MM.1S (cell line): Measurements from ENCODE around the gene ANKRD6.

ENCODE experiments used
- CTCF ChIP-seq: fragments of 300-600 bp; sonication (generic); IDR thresholded peaks from 2 replicates; pipeline ENCODE4 v1.5.1; 2016; ENCODE audit warnings: antibody characterized with exemption, low read length, mixed read lengths
- EZH2 ChIP-seq: fragments of 300-600 bp; sonication (generic); optimal IDR thresholded peaks from 2 replicates; pipeline ENCODE3; 2017; ENCODE audit warnings: low read depth, mild to moderate bottlenecking, antibody characterized with exemption, low read length, mixed read lengths
- EZH2phosphoT487 ChIP-seq: fragments of 300-600 bp; sonication (generic); IDR thresholded peaks from 2 replicates; pipeline ENCODE4 v1.6.1; 2018; ENCODE audit warnings: antibody characterized with exemption, low read length

DNA sequence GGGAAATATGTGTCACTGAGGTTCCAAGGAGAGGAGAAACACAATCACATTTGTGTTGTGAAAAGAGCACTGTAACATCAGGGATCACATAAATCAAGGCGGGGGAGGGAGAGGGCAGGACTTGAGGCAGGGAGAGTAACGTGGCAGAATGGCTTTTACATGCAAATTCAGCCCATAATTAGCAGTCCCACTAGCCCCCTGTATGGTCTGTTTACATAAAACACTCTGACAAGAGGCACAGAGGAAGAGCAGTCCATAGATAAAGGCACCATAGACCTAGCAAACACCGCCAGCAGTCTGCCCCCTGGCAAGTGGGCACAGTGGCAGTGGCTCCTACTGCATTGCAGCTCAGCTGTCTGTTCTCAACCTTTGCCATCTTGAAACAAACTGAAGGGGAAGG, 122.9 kb downstream of the ANKRD6 start:
- TF ChIP-seq CTCF = no peak
- TF ChIP-seq EZH2 = no peak
- no peak for TF ChIP-seq EZH2phosphoT487
